Lung (tissue), 12 donors: ENCODE results near the gene CNTN6. TPM values are rescaled to one million over a fixed set of nuclear protein-coding genes. Genes with fewer than 3 reads are reported as not detected.

Experiments
- ATAC-seq: fragments of 200-7000 bp; cut with Tn5 transposase; one replicate; pipeline ENCODE4 v1.9.1; 2020; ENCODE audit warnings: moderate number of reproducible peaks; ENCODE audit not compliant: insufficient read depth, low FRiP score
- DNase-seq, 3 donors: peaks; one replicate each; pipeline ENCODE4 v3.0.0-alpha.2; 2013 to 2017
- H3K27ac ChIP-seq, 2 donors: one replicate each; pipeline ENCODE4 v1.5.1; 2013; ENCODE audit warnings: mild to moderate bottlenecking in 2 of 2, moderate library complexity in 2 of 2, control low read depth in 1 of 2, inconsistent platforms in 1 of 2, low read depth in 1 of 2, low read length in 1 of 2
- H3K27me3 ChIP-seq, 3 donors: one replicate each; pipeline ENCODE4 v1.5.1; 2013; ENCODE audit warnings: low read length in 2 of 3; ENCODE audit not compliant: control insufficient read depth in 3 of 3, insufficient read depth in 3 of 3
- H3K36me3 ChIP-seq, 4 donors: one replicate each; pipeline ENCODE4 v1.5.1; 2013; ENCODE audit warnings: low read length in 4 of 4, mild to moderate bottlenecking in 1 of 4, moderate library complexity in 1 of 4; ENCODE audit not compliant: control insufficient read depth in 4 of 4, insufficient read depth in 4 of 4
- H3K4me1 ChIP-seq, 5 donors: one replicate each; pipeline ENCODE4 v1.5.1; 2013; ENCODE audit warnings: low read length in 5 of 5, mild to moderate bottlenecking in 2 of 5, moderate library complexity in 1 of 5; ENCODE audit not compliant: control insufficient read depth in 5 of 5, insufficient read depth in 5 of 5
- H3K4me3 ChIP-seq: one replicate; pipeline ENCODE4 v1.5.1; 2013; ENCODE audit warnings: mild to moderate bottlenecking, control low read depth, moderate library complexity
- H3K9ac ChIP-seq, 2 donors: one replicate each; pipeline ENCODE4 v1.5.1; 2013; ENCODE audit warnings: low read length in 2 of 2, control low read depth in 1 of 2; ENCODE audit not compliant: insufficient read depth in 1 of 2
- H3K9me3 ChIP-seq, 4 donors: one replicate each; pipeline ENCODE4 v1.5.1; 2013; ENCODE audit warnings: low read length in 3 of 4, mild to moderate bottlenecking in 1 of 4, moderate library complexity in 1 of 4; ENCODE audit not compliant: control insufficient read depth in 4 of 4, insufficient read depth in 3 of 4
- CTCF ChIP-seq: IDR thresholded peaks from 2 replicates; pipeline ENCODE4 v1.5.1; 2012; ENCODE audit warnings: mild to moderate bottlenecking; ENCODE audit errors: control extremely low read depth, extremely low read depth
- WGBS, 2 donors: extraction: QIAGEN DNeasy Blood & Tissue Kit; methylation state at CpG; one replicate each; pipeline ENCODE4 v1.1.7; 2013; 5-methylcytosine and 5-hydroxymethylcytosine counted together
- polyA plus RNA-seq, 2 donors: library from polyadenylated mRNA; stranded (reverse); fragments of 200-250 nt; gene quantifications; one replicate each; pipeline ENCODE4 v1.2.1, GENCODE V29; 2013
- total RNA-seq, 2 donors: library from RNA; depleted of rRNA in 1 of 2; stranded (reverse); fragments of >200 nt in 1 of 2; gene quantifications; one replicate each; pipeline ENCODE4 v1.2.1, GENCODE V29; 2014 to 2021
- donor health status: control.
- donor health status: control.
- donor health status: Bipolar disorder and iron deficiency.
- donor health status: healthy.
- donor health status: DM: yes; HTN: yes; CAD: no.

The CNTN6 gene
- total and polyA plus RNA-seq, 4 donors, result 3.1 to 22.7 (median 3.5) TPM

DNA sequence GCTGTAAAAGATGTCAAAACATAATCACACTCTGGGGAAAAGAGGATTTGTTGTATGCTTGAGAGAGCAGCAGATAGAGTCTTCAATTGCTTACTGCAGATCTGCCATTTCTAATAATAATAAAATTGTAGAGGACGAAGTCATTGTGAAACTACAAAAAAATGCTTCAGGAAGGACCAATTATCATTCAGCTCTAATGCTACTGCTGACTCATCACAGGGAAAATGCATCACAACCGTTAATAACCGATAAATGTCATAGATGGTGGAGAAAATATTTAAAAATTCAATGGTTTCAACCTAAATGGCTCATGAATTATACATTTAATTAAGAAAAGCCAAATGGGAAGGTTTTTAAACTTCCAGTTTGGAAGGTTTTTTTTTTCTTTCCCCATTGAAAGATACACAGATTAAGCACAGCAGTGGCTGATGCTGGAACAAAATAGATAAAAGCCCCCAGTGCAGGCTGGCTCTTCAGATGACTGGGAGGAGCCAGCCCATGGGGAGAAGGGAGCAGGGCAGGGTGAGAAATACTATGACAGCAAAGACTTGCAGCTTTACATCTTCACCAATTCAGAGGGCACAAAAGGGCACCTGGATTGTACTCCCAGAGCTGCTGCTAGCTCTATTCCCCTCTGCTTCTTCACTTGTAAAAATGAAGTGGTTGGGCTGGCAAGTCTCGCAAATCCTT lies 196.1 kb downstream of the CNTN6 start:
- no peak for DNase-seq
- H3K4me1 ChIP-seq, result no peaks in the 10 kb centered on the region
- H3K9me3 ChIP-seq, result peaks cover 0 to 3% (median 0%) of the 10 kb centered on the region in 4 donors
- ATAC-seq, result no peak
- no peaks in the 10 kb centered on the region for H3K36me3 ChIP-seq
- 82 to 87% methylated on average over 4 of the region's 4 CpGs for WGBS, 2 donors
- H3K27me3 ChIP-seq, result no peaks in the 10 kb centered on the region
- no peak for TF ChIP-seq CTCF
- H3K4me3 ChIP-seq, result no peak overlapping the region
- H3K9ac ChIP-seq, result no peak overlapping the region
- H3K27ac ChIP-seq, result no peak overlapping the region

DNA sequence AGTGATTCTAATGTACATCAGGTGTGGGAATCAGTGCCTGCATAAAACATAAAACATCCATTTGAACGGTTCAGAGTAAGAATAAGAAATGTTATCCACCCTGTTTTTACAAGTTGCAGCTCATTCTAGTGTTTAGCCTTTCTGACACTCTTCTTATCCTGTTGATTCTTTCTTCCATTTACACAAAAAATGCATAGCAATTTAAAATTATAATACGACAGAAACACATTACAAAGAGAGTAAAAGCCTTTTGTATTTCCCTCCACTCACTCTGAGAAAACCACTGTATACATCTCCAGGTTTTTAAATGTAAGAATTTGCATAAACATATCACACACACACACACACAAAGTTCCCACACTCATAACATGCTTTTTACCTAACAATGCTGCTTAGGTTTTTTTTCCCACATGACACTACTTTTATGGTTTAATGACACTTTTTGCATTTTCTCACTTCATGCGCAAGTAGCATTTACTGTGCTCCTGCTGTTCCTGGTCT lies 199.8 kb downstream of the CNTN6 start:
- Histone ChIP-seq H3K36me3 (no peaks in the 10 kb centered on the region), H3K27ac (no peak overlapping the region), H3K9ac (no peak overlapping the region), H3K4me1 (no peaks in the 10 kb centered on the region), H3K4me3 (no peak overlapping the region), H3K9me3 (no peaks in the 10 kb centered on the region), H3K27me3 (no peaks in the 10 kb centered on the region)
- DNase-seq (no peak), ATAC-seq (no peak)
- TF ChIP-seq CTCF, result no peak
- WGBS, 2 donors, result 63 to 66% methylated on average over 3 of the region's 3 CpGs

DNA sequence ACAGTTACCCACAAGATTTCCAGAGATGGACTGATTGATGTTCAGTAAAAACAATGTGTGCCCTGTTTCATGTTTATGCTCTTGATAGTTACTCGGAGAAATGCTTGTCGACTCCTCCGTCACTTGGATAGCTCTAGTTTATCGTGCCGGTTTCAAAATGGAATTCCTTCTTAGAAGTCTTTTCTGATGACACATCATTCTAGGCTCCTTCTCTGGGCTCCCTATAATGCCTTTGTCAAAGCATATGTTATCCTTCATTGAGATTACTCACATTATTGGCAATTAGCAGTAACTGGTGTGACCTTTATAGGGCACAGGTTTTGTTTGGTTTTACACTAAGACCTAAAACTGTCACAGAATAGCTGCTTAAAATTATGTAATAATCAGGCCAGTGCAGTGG lies 201.8 kb downstream of the CNTN6 start:
- no peaks in the 10 kb centered on the region for H3K36me3 ChIP-seq
- no peak overlapping the region for H3K9ac ChIP-seq
- ATAC-seq (no peak), DNase-seq (no peak)
- no peak overlapping the region for H3K4me3 ChIP-seq
- H3K27me3 ChIP-seq, result no peaks in the 10 kb centered on the region
- H3K4me1 ChIP-seq, result no peaks in the 10 kb centered on the region
- no peaks in the 10 kb centered on the region for H3K9me3 ChIP-seq
- H3K27ac ChIP-seq, result no peak overlapping the region
- WGBS, 2 donors, result 89 to 91% methylated on average over 5 of the region's 5 CpGs
- TF ChIP-seq CTCF, result no peak
